ENCODE results near the gene NEDD9.

Gene NEDD9

GRCh38 chr6:11162262-11162661, 70.2 kb downstream of the NEDD9 start:
- H4K20me1 ChIP-seq (ENCODE audit: insufficient read depth, low read length): no peaks in the 10 kb centered on the region
- no peaks in the 10 kb centered on the region for H3K4me1 ChIP-seq (ENCODE audit: low read length)
- no peaks in the 10 kb centered on the region for H3K9me3 ChIP-seq (replicated peaks; ENCODE audit: insufficient read depth, low read length)
- no peak overlapping the region for H3K4me2 ChIP-seq (ENCODE audit: low read depth, low read length)
- DNase-seq: no peak
- no peaks in the 10 kb centered on the region for H3K79me2 ChIP-seq (ENCODE audit: low read length)
- no peaks in the 10 kb centered on the region for H3F3A ChIP-seq (ENCODE audit: insufficient read depth, low read length)
- no peaks in the 10 kb centered on the region for H3K9me2 ChIP-seq (replicated peaks; ENCODE audit: insufficient read depth, low read length)
- no peak overlapping the region for H2AFZ ChIP-seq (ENCODE audit: low read length)
- no peaks in the 10 kb centered on the region for H3K27me3 ChIP-seq (replicated peaks; ENCODE audit: insufficient read depth, low read length)
- no peak overlapping the region for H3K4me3 ChIP-seq (ENCODE audit: low read length)
- H3K27ac ChIP-seq (ENCODE audit: low read length): no peak overlapping the region
- H3K9ac ChIP-seq (ENCODE audit: low read length): no peak overlapping the region
- TF ChIP-seq EZH2 (optimal IDR thresholded peaks at IDR 0.05; ENCODE audit: low read depth, low read length) (no peak), CTCF (IDR thresholded peaks at IDR 0.05; ENCODE audit: low read length) (no peak), EZH2phosphoT487 (IDR thresholded peaks at IDR 0.05; ENCODE audit: low read length) (no peak)
- H3K36me3 ChIP-seq (replicated peaks; ENCODE audit: insufficient read depth, low read length): no peaks in the 10 kb centered on the region

- Histone ChIP-seq H3K9ac (ENCODE audit: low read length) (no peak overlapping the region), H3K36me3 (replicated peaks; ENCODE audit: insufficient read depth, low read length) (no peaks in the 10 kb centered on the region), H2AFZ (ENCODE audit: low read length) (no peak overlapping the region), H3K4me2 (ENCODE audit: low read depth, low read length) (no peak overlapping the region), H3K9me2 (replicated peaks; ENCODE audit: insufficient read depth, low read length) (no peaks in the 10 kb centered on the region), H3K27me3 (replicated peaks; ENCODE audit: insufficient read depth, low read length) (no peaks in the 10 kb centered on the region), H3F3A (ENCODE audit: insufficient read depth, low read length) (no peaks in the 10 kb centered on the region), H3K4me3 (ENCODE audit: low read length) (no peak overlapping the region), H3K4me1 (ENCODE audit: low read length) (no peaks in the 10 kb centered on the region), H3K27ac (ENCODE audit: low read length) (no peak overlapping the region), H3K79me2 (ENCODE audit: low read length) (no peaks in the 10 kb centered on the region), H4K20me1 (ENCODE audit: insufficient read depth, low read length) (no peaks in the 10 kb centered on the region), H3K9me3 (replicated peaks; ENCODE audit: insufficient read depth, low read length) (no peaks in the 10 kb centered on the region)
- no peak for DNase-seq
- no peak for TF ChIP-seq CTCF (IDR thresholded peaks at IDR 0.05; ENCODE audit: low read length)
- TF ChIP-seq EZH2 (optimal IDR thresholded peaks at IDR 0.05; ENCODE audit: low read depth, low read length): no peak
- TF ChIP-seq EZH2phosphoT487 (IDR thresholded peaks at IDR 0.05; ENCODE audit: low read length): no peak
Observed at GRCh38 chr6:11161031-11161956, 71.2 kb downstream of the NEDD9 start.

- no peaks in the 10 kb centered on the region for H3K79me2 ChIP-seq (ENCODE audit: low read length)
- H3F3A ChIP-seq (ENCODE audit: insufficient read depth, low read length): no peaks in the 10 kb centered on the region
- no peak for DNase-seq
Observed at GRCh38 chr6:11160199-11160598, 72.3 kb downstream of the NEDD9 start.

More at GRCh38 chr6:11160199-11160598, 72.3 kb downstream of the NEDD9 start:
- no peaks in the 10 kb centered on the region for H3K27me3 ChIP-seq (replicated peaks; ENCODE audit: insufficient read depth, low read length)
- H4K20me1 ChIP-seq (ENCODE audit: insufficient read depth, low read length): no peaks in the 10 kb centered on the region
- TF ChIP-seq CTCF (IDR thresholded peaks at IDR 0.05; ENCODE audit: low read length): no peak
- TF ChIP-seq EZH2phosphoT487 (IDR thresholded peaks at IDR 0.05; ENCODE audit: low read length): no peak
- TF ChIP-seq EZH2 (optimal IDR thresholded peaks at IDR 0.05; ENCODE audit: low read depth, low read length): no peak
- no peaks in the 10 kb centered on the region for H3K9me2 ChIP-seq (replicated peaks; ENCODE audit: insufficient read depth, low read length)
- no peaks in the 10 kb centered on the region for H3K4me1 ChIP-seq (ENCODE audit: low read length)
- H3K36me3 ChIP-seq (replicated peaks; ENCODE audit: insufficient read depth, low read length): no peaks in the 10 kb centered on the region
- no peak overlapping the region for H3K9ac ChIP-seq (ENCODE audit: low read length)
- H3K9me3 ChIP-seq (replicated peaks; ENCODE audit: insufficient read depth, low read length): no peaks in the 10 kb centered on the region
- no peak overlapping the region for H3K4me2 ChIP-seq (ENCODE audit: low read depth, low read length)
- no peak overlapping the region for H3K4me3 ChIP-seq (ENCODE audit: low read length)
- H2AFZ ChIP-seq (ENCODE audit: low read length): no peak overlapping the region
- H3K27ac ChIP-seq (ENCODE audit: low read length): no peak overlapping the region

Data from MM.1S (cell line).